ENCODE data around the gene ZFR.

Gene ZFR

GRCh38 chr5:32390819-32391591 lies 53.5 kb downstream of the ZFR start:
- Histone ChIP-seq H3K36me3 (replicated peaks; ENCODE audit: low read depth, low read length) (peaks cover 32% of the 10 kb centered on the region), H2AFZ (ENCODE audit: low read depth, low read length) (no peak overlapping the region), H3K27ac (ENCODE audit: low read length) (no peak overlapping the region), H3K4me3 (ENCODE audit: low read length) (no peak overlapping the region), H4K20me1 (ENCODE audit: insufficient read depth, low read length) (no peaks in the 10 kb centered on the region), H3K79me2 (ENCODE audit: low read length) (no peaks in the 10 kb centered on the region), H3K4me1 (ENCODE audit: low read length) (no peaks in the 10 kb centered on the region), H3K9me3 (ENCODE audit: insufficient read depth, low read length) (no peaks in the 10 kb centered on the region), H3K4me2 (ENCODE audit: low read length) (no peak overlapping the region), H3K9ac (ENCODE audit: low read length) (no peak overlapping the region), H3K27me3 (ENCODE audit: low read depth, low read length) (no peaks in the 10 kb centered on the region)
- TF ChIP-seq EZH2phosphoT487 (IDR thresholded peaks at IDR 0.05; ENCODE audit: low read depth), result no peak
- TF ChIP-seq CTCF (IDR thresholded peaks at IDR 0.05; ENCODE audit: low read depth, low read length), result no peak

GRCh38 chr5:32388432-32389129 lies 56.0 kb downstream of the ZFR start:
- no peak for TF ChIP-seq CTCF (IDR thresholded peaks at IDR 0.05; ENCODE audit: low read depth, low read length)
- TF ChIP-seq EZH2phosphoT487 (IDR thresholded peaks at IDR 0.05; ENCODE audit: low read depth), result no peak
- H3K27me3 ChIP-seq (ENCODE audit: low read depth, low read length), result no peaks in the 10 kb centered on the region
- H3K27ac ChIP-seq (ENCODE audit: low read length), result no peak overlapping the region
- no peaks in the 10 kb centered on the region for H3K79me2 ChIP-seq (ENCODE audit: low read length)
- no peak overlapping the region for H3K4me2 ChIP-seq (ENCODE audit: low read length)
- H3K9me3 ChIP-seq (ENCODE audit: insufficient read depth, low read length), result no peaks in the 10 kb centered on the region
- peaks cover 36% of the 10 kb centered on the region for H3K36me3 ChIP-seq (replicated peaks; ENCODE audit: low read depth, low read length)
- no peak overlapping the region for H3K9ac ChIP-seq (ENCODE audit: low read length)
- H4K20me1 ChIP-seq (ENCODE audit: insufficient read depth, low read length), result no peaks in the 10 kb centered on the region
- H3K4me3 ChIP-seq (ENCODE audit: low read length), result no peak overlapping the region
- no peak overlapping the region for H2AFZ ChIP-seq (ENCODE audit: low read depth, low read length)
- no peaks in the 10 kb centered on the region for H3K4me1 ChIP-seq (ENCODE audit: low read length)

- peaks cover 36% of the 10 kb centered on the region for H3K36me3 ChIP-seq (replicated peaks; ENCODE audit: low read depth, low read length)
- no peak overlapping the region for H3K27ac ChIP-seq (ENCODE audit: low read length)
- H2AFZ ChIP-seq (ENCODE audit: low read depth, low read length), result no peak overlapping the region
- no peak overlapping the region for H3K9ac ChIP-seq (ENCODE audit: low read length)
- no peaks in the 10 kb centered on the region for H3K27me3 ChIP-seq (ENCODE audit: low read depth, low read length)
- H3K4me2 ChIP-seq (ENCODE audit: low read length), result no peak overlapping the region
- no peaks in the 10 kb centered on the region for H3K79me2 ChIP-seq (ENCODE audit: low read length)
- no peaks in the 10 kb centered on the region for H3K4me1 ChIP-seq (ENCODE audit: low read length)
- no peaks in the 10 kb centered on the region for H4K20me1 ChIP-seq (ENCODE audit: insufficient read depth, low read length)
- H3K4me3 ChIP-seq (ENCODE audit: low read length), result no peak overlapping the region
- no peak for TF ChIP-seq CTCF (IDR thresholded peaks at IDR 0.05; ENCODE audit: low read depth, low read length)
- TF ChIP-seq EZH2phosphoT487 (IDR thresholded peaks at IDR 0.05; ENCODE audit: low read depth), result no peak
- H3K9me3 ChIP-seq (ENCODE audit: insufficient read depth, low read length), result no peaks in the 10 kb centered on the region
These were observed 56.7 kb downstream of the ZFR start for GRCh38 chr5:32387841-32388240.

- no peak overlapping the region for H3K4me3 ChIP-seq (ENCODE audit: low read length)
These were observed 57.3 kb downstream of the ZFR start for GRCh38 chr5:32387211-32387610.

More at GRCh38 chr5:32387211-32387610, 57.3 kb downstream of the ZFR start:
- Histone ChIP-seq H3K27ac (ENCODE audit: low read length) (no peak overlapping the region), H3K4me1 (ENCODE audit: low read length) (no peaks in the 10 kb centered on the region), H2AFZ (ENCODE audit: low read depth, low read length) (no peak overlapping the region), H3K79me2 (ENCODE audit: low read length) (no peaks in the 10 kb centered on the region), H3K36me3 (replicated peaks; ENCODE audit: low read depth, low read length) (peaks cover 34% of the 10 kb centered on the region), H3K9me3 (ENCODE audit: insufficient read depth, low read length) (no peaks in the 10 kb centered on the region), H3K9ac (ENCODE audit: low read length) (no peak overlapping the region), H4K20me1 (ENCODE audit: insufficient read depth, low read length) (no peaks in the 10 kb centered on the region), H3K27me3 (ENCODE audit: low read depth, low read length) (no peaks in the 10 kb centered on the region), H3K4me2 (ENCODE audit: low read length) (no peak overlapping the region)
- no peak for TF ChIP-seq CTCF (IDR thresholded peaks at IDR 0.05; ENCODE audit: low read depth, low read length)
- no peak for TF ChIP-seq EZH2phosphoT487 (IDR thresholded peaks at IDR 0.05; ENCODE audit: low read depth)

Measured in OCI-LY3 (cell line).